T-helper 2 cell treated with Interferon-gamma antibody and Interleukin-4, amounts not matched to agents 5 μg/mL and 100 μg/mL, for 36 hours (primary cell): ENCODE data around the gene TNFAIP8.
"Not testable (repeated sequence)": the region's sequence is repeated elsewhere in the genome, so short reads cannot be mapped to it uniquely, and the experiment has no call there.

Experiments
- DNase-seq: peaks from one replicate; pipeline ENCODE4 v3.0.0; 2021; ENCODE audit warnings: low spot score
- H3K27ac Mint-ChIP-seq: one replicate; pipeline ENCODE4 v1.8.0; 2021; ENCODE audit warnings: mild to moderate bottlenecking, mixed read lengths
- H3K27me3 Mint-ChIP-seq: one replicate; pipeline ENCODE4 v1.8.0; 2021; ENCODE audit warnings: low read depth, mixed read lengths
- H3K36me3 Mint-ChIP-seq: one replicate; pipeline ENCODE4 v1.8.0; 2021; ENCODE audit warnings: low read depth, mixed read lengths
- H3K4me1 Mint-ChIP-seq: one replicate; pipeline ENCODE4 v1.8.0; 2021; ENCODE audit warnings: low read depth, mixed read lengths
- H3K4me3 Mint-ChIP-seq: one replicate; pipeline ENCODE4 v1.8.0; 2022; ENCODE audit warnings: mild to moderate bottlenecking, moderate library complexity, mixed read lengths
- H3K9me3 Mint-ChIP-seq: one replicate; pipeline ENCODE4 v1.8.0; 2021; ENCODE audit warnings: mixed read lengths

Gene TNFAIP8

DNA sequence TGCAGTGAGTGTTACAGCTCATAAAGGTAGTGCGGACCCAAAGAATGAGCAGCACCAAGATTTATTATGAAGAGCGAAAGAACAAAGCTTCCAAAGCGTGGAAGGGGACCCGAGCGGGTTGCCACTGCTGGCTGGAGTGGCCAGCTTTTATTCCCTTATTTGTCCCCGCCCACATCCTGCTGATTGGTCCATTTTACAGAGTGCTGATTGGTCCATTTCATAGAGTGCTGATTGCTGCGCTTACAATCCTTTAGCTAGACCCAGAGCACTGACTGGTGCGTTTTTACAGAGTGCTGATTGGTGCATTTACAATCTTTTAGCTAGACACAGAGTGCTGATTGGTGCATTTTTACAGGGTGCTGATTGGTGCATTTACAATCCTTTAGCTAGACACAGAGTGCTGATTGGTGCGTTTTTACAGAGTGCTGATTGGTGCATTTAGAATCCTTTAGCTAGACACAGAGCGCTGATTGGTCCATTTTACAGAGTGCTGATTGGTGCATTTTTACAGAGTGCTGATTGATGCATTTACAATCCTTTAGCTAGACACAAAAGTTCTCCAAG, 76.9 kb downstream of the TNFAIP8 start:
- H3K36me3 Mint-ChIP-seq, DNase-seq, H3K4me3 Mint-ChIP-seq, H3K27me3 Mint-ChIP-seq, H3K9me3 Mint-ChIP-seq, H3K27ac Mint-ChIP-seq: not testable (repeated sequence)
- peaks cover 14% of the 10 kb centered on the region for H3K4me1 Mint-ChIP-seq

DNA sequence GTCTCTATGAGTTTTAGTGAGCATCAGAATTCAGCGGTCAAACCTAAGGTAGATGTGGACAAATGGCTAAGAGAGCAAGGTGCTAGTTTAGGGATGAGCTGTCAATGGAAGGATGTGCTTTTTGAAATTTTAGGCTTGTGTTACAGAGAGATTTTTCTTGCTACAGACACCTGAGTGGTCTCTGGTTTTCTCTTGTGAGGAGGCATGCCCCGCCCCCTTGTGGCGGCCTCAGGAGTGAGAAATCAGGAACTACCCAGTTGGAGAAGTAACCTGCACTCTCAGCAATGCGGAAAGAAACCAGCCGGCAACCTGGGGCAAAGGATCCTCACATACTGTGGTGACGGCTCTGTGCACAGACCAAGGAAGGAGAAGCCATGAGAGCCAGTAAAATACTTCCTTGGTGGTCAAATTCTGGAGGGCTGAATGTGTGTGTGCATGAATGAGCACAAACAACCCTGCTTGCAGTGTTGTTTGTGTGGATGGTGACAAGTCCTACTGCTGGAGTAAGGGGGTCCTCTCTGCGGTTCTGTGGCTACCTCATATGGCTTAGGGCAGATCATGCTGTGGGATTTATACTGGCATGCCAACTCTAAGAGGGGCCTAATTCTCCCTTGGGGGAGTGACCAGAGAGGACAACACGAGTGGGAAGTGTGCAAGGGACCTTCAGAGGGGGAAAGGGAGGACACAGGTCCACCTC, 79.8 kb downstream of the TNFAIP8 start:
- DNase-seq: peak; percentile 53
- H3K4me3 Mint-ChIP-seq: no peak overlapping the region
- H3K27me3 Mint-ChIP-seq: peaks cover 17% of the 10 kb centered on the region
- H3K27ac Mint-ChIP-seq: no peak overlapping the region
- peaks cover 3% of the 10 kb centered on the region for H3K9me3 Mint-ChIP-seq
- peaks cover 15% of the 10 kb centered on the region for H3K4me1 Mint-ChIP-seq
- no peaks in the 10 kb centered on the region for H3K36me3 Mint-ChIP-seq

DNA sequence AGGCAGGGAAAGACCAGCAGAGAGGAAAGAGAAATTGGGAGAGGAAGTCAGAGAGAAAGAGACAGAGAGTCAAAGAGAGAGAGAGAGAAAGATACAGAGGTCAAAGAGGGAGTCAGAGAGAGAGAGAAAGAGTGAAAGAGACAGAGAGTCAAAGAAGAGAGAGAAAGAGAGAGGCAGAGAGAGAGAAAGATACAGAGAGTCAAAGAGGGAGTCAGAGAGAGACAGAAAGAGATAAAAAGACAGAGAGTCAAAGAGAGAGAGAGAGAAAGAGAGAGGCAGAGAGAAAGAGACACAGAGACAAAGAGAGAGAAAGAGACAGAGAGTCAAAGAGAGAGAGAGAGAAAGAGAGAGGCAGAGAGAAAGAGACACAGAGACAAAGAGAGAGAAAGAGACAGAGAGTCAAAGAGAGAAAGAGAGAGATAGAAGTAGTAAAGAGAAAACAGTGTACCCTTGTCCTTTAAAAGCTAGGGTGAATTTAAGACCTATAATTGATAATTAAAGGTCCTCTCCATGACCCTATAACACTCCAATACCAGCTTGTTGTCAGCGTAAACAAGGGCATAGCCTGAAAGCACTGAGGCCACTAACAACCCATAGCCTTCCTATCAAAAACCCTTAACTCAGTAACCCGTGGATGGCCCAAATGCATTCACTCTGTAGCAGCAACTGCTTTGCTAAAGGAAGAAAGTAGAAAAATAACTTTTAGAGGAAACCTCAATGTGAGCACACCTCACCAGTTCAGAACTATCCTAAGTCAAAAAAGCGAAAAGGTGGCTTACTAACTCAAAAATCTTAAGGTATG, 82.2 kb downstream of the TNFAIP8 start:
- H3K27ac Mint-ChIP-seq, DNase-seq, H3K4me3 Mint-ChIP-seq, H3K36me3 Mint-ChIP-seq, H3K9me3 Mint-ChIP-seq: not testable (repeated sequence)
- peaks cover 34% of the 10 kb centered on the region for H3K27me3 Mint-ChIP-seq
- peaks cover 15% of the 10 kb centered on the region for H3K4me1 Mint-ChIP-seq

DNA sequence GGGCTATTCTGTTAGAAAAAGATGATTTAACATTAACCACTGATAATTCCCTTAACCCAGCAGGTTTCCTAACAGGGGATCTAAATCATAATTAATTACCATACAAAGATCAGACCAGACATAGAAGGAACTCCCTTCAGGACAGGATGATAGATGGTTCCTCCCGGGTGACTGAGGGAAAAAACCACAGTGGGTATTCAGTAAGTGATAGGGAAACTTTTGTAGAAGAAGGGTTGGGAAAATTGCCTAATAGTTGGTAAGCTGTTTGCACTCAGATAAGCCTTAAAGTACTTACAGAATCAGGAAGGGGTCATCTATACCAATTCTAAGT, 82.7 kb downstream of the TNFAIP8 start:
- not testable (repeated sequence) for H3K9me3 Mint-ChIP-seq, H3K36me3 Mint-ChIP-seq, H3K27ac Mint-ChIP-seq, DNase-seq
- Mint-ChIP-seq H3K4me1 (peaks cover 15% of the 10 kb centered on the region), H3K27me3 (peaks cover 37% of the 10 kb centered on the region), H3K4me3 (peak overlapping the region; percentile 73)

DNA sequence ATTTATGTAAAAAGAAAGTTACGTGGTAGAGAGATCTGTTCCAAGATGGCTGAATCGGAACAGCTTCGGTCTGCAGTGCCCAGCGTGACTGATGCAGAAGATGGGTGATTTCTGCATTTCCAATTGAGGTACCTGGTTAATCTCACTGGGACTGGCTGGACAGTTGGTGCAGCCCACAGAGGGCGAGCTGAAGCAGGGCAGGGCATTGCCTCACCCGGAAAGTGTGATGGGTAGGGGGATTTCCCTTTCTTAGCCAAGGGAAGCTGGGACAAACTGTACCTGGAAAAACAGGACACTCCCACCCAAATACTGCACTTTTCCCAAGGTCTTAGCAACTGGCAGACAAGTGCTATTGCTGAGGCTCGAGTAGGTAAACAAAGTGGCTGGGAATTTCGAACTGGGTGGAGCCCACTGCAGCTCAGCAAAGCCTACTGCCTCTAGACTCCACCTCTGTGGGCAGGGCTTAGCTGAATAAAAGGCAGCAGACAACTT, 83.4 kb downstream of the TNFAIP8 start:
- Mint-ChIP-seq H3K27me3 (peaks cover 41% of the 10 kb centered on the region), H3K4me1 (peaks cover 12% of the 10 kb centered on the region), H3K9me3 (no peaks in the 10 kb centered on the region), H3K36me3 (no peaks in the 10 kb centered on the region), H3K27ac (peak overlapping the region; percentile 45), H3K4me3 (peak overlapping the region; percentile 73)
- DNase-seq: no peak

DNA sequence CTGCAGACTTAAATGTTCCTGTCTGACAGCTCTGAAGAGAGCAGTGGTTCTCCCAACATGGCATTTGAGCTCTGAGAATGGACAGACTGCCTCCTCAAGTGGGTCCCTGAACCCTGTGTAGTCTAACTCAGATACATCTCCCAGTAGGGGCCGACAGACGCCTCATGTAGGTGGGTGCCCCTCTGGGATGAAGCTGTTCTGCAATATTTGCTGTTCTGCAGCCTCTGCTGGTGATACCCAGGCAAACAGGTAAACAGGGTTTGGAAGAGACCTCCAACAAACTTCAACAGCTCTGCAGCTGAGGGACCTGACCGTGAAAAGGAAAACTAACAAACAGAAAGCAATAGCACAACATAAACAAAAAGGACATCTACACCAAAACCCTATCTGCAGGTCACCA, 83.8 kb downstream of the TNFAIP8 start:
- not testable (repeated sequence) for H3K9me3 Mint-ChIP-seq, H3K4me1 Mint-ChIP-seq, H3K27ac Mint-ChIP-seq, H3K36me3 Mint-ChIP-seq, DNase-seq
- H3K27me3 Mint-ChIP-seq: peaks cover 44% of the 10 kb centered on the region
- H3K4me3 Mint-ChIP-seq: peak overlapping the region; percentile 73

DNA sequence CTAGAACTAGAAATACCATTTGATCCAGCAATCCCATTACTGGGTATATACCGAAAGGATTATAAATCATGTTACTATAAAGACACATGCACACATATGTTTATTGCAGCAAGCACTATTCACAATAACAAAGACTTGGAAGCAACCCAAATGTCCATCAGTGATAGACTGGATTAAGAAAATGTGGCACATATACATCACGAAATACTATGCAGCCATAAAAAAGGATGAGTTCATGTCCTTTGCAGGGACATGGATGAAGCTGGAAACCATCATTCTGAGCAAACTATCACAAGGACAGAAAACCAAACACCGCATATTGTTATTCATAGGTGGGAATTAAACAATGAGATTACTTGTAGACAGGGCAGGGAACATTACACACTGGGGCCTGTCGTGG, 88.8 kb downstream of the TNFAIP8 start:
- H3K4me3 Mint-ChIP-seq, H3K27ac Mint-ChIP-seq, H3K36me3 Mint-ChIP-seq, DNase-seq, H3K4me1 Mint-ChIP-seq, H3K9me3 Mint-ChIP-seq: not testable (repeated sequence)
- H3K27me3 Mint-ChIP-seq: peaks cover 36% of the 10 kb centered on the region

DNA sequence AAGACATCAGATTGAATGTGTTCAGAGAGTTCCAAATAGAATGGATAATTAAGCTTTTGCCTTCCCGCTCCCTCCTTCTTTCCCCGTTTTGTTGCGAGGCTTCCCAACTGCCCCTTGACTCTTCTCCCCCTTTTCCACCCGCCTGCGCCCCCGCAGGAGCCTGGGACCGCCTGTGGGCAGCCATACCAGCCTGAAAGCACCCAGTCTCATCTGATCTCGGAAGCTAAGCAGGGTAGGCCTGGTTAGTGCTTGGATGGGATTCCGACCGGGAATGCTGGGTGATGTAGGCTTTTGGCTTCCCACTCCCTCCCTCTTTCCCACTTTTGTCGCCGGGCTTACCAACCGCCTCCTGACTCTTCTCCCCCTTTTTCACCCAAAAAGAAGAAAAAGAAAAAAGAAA, 89.7 kb downstream of the TNFAIP8 start:
- Mint-ChIP-seq H3K4me3 (no peak overlapping the region), H3K27me3 (peaks cover 28% of the 10 kb centered on the region), H3K27ac (no peak overlapping the region), H3K36me3 (no peaks in the 10 kb centered on the region), H3K9me3 (no peaks in the 10 kb centered on the region), H3K4me1 (peaks cover 1% of the 10 kb centered on the region)
- no peak for DNase-seq
